ENCODE measurements around the gene PSMB9. TPM values are rescaled to one million over a fixed set of nuclear protein-coding genes. Genes with fewer than 3 reads are reported as not detected.

The PSMB9 gene
- total and polyA plus RNA-seq, 2 donors (not counting 1 experiment from before 2014, with no cell fraction given): 64.4 to 75.0 TPM

DNA sequence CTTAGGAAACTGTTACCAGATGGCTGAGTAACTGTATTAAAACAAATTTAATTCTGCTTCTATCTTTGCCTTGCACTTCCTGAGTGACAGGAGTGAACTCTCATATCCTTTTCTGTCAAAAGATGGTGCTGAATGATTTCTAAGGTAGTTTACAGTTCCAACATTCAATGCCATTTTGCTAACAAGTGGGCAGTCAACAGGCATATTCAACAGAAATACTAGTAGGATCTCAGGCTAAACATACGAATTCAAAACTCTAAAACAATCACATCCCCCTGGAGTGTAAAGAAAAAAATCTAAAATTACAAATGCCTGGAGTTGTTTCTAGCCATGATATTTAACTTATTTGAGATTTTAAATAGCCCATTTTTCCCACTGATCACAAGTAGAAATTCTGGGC lies 6.7 kb downstream of the PSMB9 start:
- no peak overlapping the region for H3K9ac ChIP-seq (ENCODE audit: insufficient read depth, low read length)
- H3K4me2 ChIP-seq (ENCODE audit: extremely low read depth, insufficient read depth, low read length): no peak overlapping the region
- no peak overlapping the region for H3K27ac ChIP-seq (ENCODE audit: insufficient read depth, low read length)
- no peaks in the 10 kb centered on the region for H3K79me2 ChIP-seq (ENCODE audit: control insufficient read depth, insufficient read depth, low read length)
- no peaks in the 10 kb centered on the region for H3K4me1 ChIP-seq (ENCODE audit: control insufficient read depth, extremely low read depth, insufficient read depth, low read length)
- no peak overlapping the region for H2AFZ ChIP-seq (ENCODE audit: low read length)
- TF ChIP-seq EZH2 (IDR thresholded peaks at IDR 0.05; ENCODE audit: low read length, missing control alignments): no peak
- DNase-seq (ENCODE audit: low read depth in 2 of 2): no peak
- H3K4me3 ChIP-seq (replicated peaks in 1 of 4; ENCODE audit: control extremely low read depth in 1 of 4, insufficient read depth in 1 of 4, low read depth in 3 of 4, low read length in 4 of 4): no peak overlapping the region
- H3K27me3 ChIP-seq (ENCODE audit: control insufficient read depth, insufficient read depth, low read length): no peaks in the 10 kb centered on the region
- H3K9me3 ChIP-seq (ENCODE audit: control insufficient read depth, insufficient read depth, low read depth, low read length): no peaks in the 10 kb centered on the region
- H3K36me3 ChIP-seq (ENCODE audit: control insufficient read depth, insufficient read depth, low read length): no peaks in the 10 kb centered on the region
- H4K20me1 ChIP-seq (ENCODE audit: control insufficient read depth, extremely low read depth, insufficient read depth, low read length): no peaks in the 10 kb centered on the region

DNA sequence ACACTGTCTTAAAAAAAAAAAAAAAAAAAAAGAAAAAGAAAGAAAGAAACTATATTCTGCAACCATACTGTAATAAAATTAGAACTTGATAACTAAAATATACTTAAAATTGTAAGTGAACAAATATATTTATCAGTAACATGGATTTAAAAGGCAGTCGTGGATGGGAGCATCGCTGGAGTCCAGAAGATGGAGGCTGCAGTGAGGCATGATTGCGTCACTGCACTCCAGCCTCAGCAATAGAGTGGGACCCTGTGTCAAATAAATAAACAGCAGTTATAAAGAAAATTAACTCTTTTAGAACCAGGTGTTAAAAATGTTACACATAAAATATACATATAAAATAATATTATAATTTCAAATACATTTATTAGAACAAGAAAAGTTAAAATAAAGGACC lies 8.7 kb downstream of the PSMB9 start:
- no peak overlapping the region for H3K27ac ChIP-seq (ENCODE audit: insufficient read depth, low read length)
- H3K9me3 ChIP-seq (ENCODE audit: control insufficient read depth, insufficient read depth, low read depth, low read length): no peaks in the 10 kb centered on the region
- H2AFZ ChIP-seq (ENCODE audit: low read length): no peak overlapping the region
- no peaks in the 10 kb centered on the region for H3K36me3 ChIP-seq (ENCODE audit: control insufficient read depth, insufficient read depth, low read length)
- no peak overlapping the region for H3K4me3 ChIP-seq (replicated peaks in 1 of 4; ENCODE audit: control extremely low read depth in 1 of 4, insufficient read depth in 1 of 4, low read depth in 3 of 4, low read length in 4 of 4)
- no peak overlapping the region for H3K4me2 ChIP-seq (ENCODE audit: extremely low read depth, insufficient read depth, low read length)
- no peak overlapping the region for H3K9ac ChIP-seq (ENCODE audit: insufficient read depth, low read length)
- H3K79me2 ChIP-seq (ENCODE audit: control insufficient read depth, insufficient read depth, low read length): no peaks in the 10 kb centered on the region
- DNase-seq (ENCODE audit: low read depth in 2 of 2): no peak
- TF ChIP-seq CTCF (conservative IDR thresholded peaks at IDR 0.05 in 1 of 2, IDR thresholded peaks at IDR 0.05 in 1 of 2; ENCODE audit: low read depth in 1 of 2, low read length in 2 of 2) (no peak), EZH2 (IDR thresholded peaks at IDR 0.05; ENCODE audit: low read length, missing control alignments) (no peak)
- no peaks in the 10 kb centered on the region for H3K27me3 ChIP-seq (ENCODE audit: control insufficient read depth, insufficient read depth, low read length)
- H4K20me1 ChIP-seq (ENCODE audit: control insufficient read depth, extremely low read depth, insufficient read depth, low read length): no peaks in the 10 kb centered on the region
- H3K4me1 ChIP-seq (ENCODE audit: control insufficient read depth, extremely low read depth, insufficient read depth, low read length): no peaks in the 10 kb centered on the region

GRCh38 chr6:32865724-32866443 lies 11.9 kb downstream of the PSMB9 start:
- H3K79me2 ChIP-seq (ENCODE audit: control insufficient read depth, insufficient read depth, low read length): no peaks in the 10 kb centered on the region
- H3K9ac ChIP-seq (ENCODE audit: insufficient read depth, low read length): no peak overlapping the region

More at GRCh38 chr6:32865724-32866443, 11.9 kb downstream of the PSMB9 start:
- TF ChIP-seq EZH2 (IDR thresholded peaks at IDR 0.05; ENCODE audit: low read length, missing control alignments) (no peak), CTCF (conservative IDR thresholded peaks at IDR 0.05 in 1 of 2, IDR thresholded peaks at IDR 0.05 in 1 of 2; ENCODE audit: low read depth in 1 of 2, low read length in 2 of 2) (no peak)
- Histone ChIP-seq H3K4me3 (replicated peaks in 1 of 4; ENCODE audit: control extremely low read depth in 1 of 4, insufficient read depth in 1 of 4, low read depth in 3 of 4, low read length in 4 of 4) (no peak overlapping the region), H3K27ac (ENCODE audit: insufficient read depth, low read length) (no peak overlapping the region), H3K4me2 (ENCODE audit: extremely low read depth, insufficient read depth, low read length) (no peak overlapping the region), H3K27me3 (ENCODE audit: control insufficient read depth, insufficient read depth, low read length) (peaks cover 6% of the 10 kb centered on the region), H3K4me1 (ENCODE audit: control insufficient read depth, extremely low read depth, insufficient read depth, low read length) (no peaks in the 10 kb centered on the region), H3K9me3 (ENCODE audit: control insufficient read depth, insufficient read depth, low read depth, low read length) (no peaks in the 10 kb centered on the region), H3K36me3 (ENCODE audit: control insufficient read depth, insufficient read depth, low read length) (no peaks in the 10 kb centered on the region), H2AFZ (ENCODE audit: low read length) (no peak overlapping the region), H4K20me1 (ENCODE audit: control insufficient read depth, extremely low read depth, insufficient read depth, low read length) (no peaks in the 10 kb centered on the region)
- DNase-seq (ENCODE audit: low read depth in 2 of 2): no peak

Measured in fibroblast of lung (primary cell).